K562 (cell line): ENCODE results near the gene SCAMP3. TPM values are rescaled to one million over a fixed set of nuclear protein-coding genes. Genes with fewer than 3 reads are reported as not detected.

ENCODE experiments used
- ATF4 ChIP-seq: fragments of 450-650 bp; formaldehyde crosslinking; IDR thresholded peaks from 2 replicates; pipeline ENCODE4 v1.4.0; 2022; ENCODE audit warnings: mild to moderate bottlenecking, moderate library complexity
- BCL6 ChIP-seq: fragments of 250-450 bp; sonication (Bioruptor Pico); IDR thresholded peaks from 2 replicates; pipeline ENCODE4 v1.4.0; 2020
- BRCA1 ChIP-seq, 2 experiments: fragments of 450-650 bp in 1 of 2; sonication (generic) in 1 of 2; formaldehyde crosslinking in 1 of 2; IDR thresholded peaks; 2 replicates each; pipeline versions ENCODE4 v1.5.0 to v1.6.1; 2017 to 2020; ENCODE audit warnings: mild to moderate bottlenecking in 1 of 2, missing genetic modification reagents in 1 of 2
- GATA2 ChIP-seq: sonication (generic); formaldehyde crosslinking; IDR thresholded peaks from 2 replicates; pipeline ENCODE4 v1.4.0; 2020; ENCODE audit warnings: mild to moderate bottlenecking, missing genetic modification reagents
- HES1 ChIP-seq: fragments of 450-650 bp; IDR thresholded peaks from 2 replicates; pipeline ENCODE4 v1.6.1; 2016; ENCODE audit warnings: low read depth, mild to moderate bottlenecking, moderate library complexity
- MAFG ChIP-seq: fragments of 450-650 bp; conservative IDR thresholded peaks from 2 replicates; pipeline ENCODE4 v1.6.1; 2016; ENCODE audit warnings: missing genetic modification characterization, missing compliant biosample characterization
- MBD2 ChIP-seq: sonication (generic); IDR thresholded peaks from 2 replicates; pipeline ENCODE4 v1.6.1; 2016; ENCODE audit warnings: low read depth, borderline replicate concordance
- POU5F1 ChIP-seq: fragments of 150-350 bp; IDR thresholded peaks from 2 replicates; pipeline ENCODE4 v1.6.1; 2014; ENCODE audit warnings: borderline replicate concordance, low read length, low read depth, mild to moderate bottlenecking; ENCODE audit not compliant: partially characterized antibody
- RBM34 ChIP-seq: fragments of 200-400 bp; formaldehyde crosslinking; IDR thresholded peaks from 2 replicates; pipeline ENCODE4 v1.6.1; 2018; ENCODE audit warnings: low read length, borderline replicate concordance; ENCODE audit not compliant: insufficient read depth
- THRAP3 ChIP-seq: fragments of 450-650 bp; IDR thresholded peaks from 2 replicates; pipeline ENCODE4 v1.6.1; 2016; ENCODE audit warnings: mild to moderate bottlenecking, inconsistent platforms, borderline replicate concordance
- ZFP36 ChIP-seq: fragments of 150-350 bp; IDR thresholded peaks from 2 replicates; pipeline ENCODE4 v1.6.1; 2018; ENCODE audit warnings: low read length, low read depth; ENCODE audit not compliant: partially characterized antibody
- ZNF146 ChIP-seq: IDR thresholded peaks from one replicate; pipeline ENCODE4 v1.6.1; 2018; ENCODE audit warnings: missing compliant biosample characterization; ENCODE audit not compliant: unreplicated experiment
- ZNF449 ChIP-seq: fragments of 250-450 bp; sonication (Bioruptor Pico); IDR thresholded peaks from 2 replicates; pipeline ENCODE4 v1.8.0; 2022; ENCODE audit warnings: moderate library complexity, mild to moderate bottlenecking, inconsistent platforms
- ZNF518B ChIP-seq: fragments of 250-450 bp; sonication (Bioruptor Pico); IDR thresholded peaks from 2 replicates; pipeline ENCODE4 v1.5.0; 2021; ENCODE audit warnings: mild to moderate bottlenecking, moderate library complexity
- ZNF57 ChIP-seq: fragments of 450-650 bp; formaldehyde crosslinking; IDR thresholded peaks from 2 replicates; pipeline ENCODE4 v1.4.0; 2020; ENCODE audit warnings: mild to moderate bottlenecking, moderate library complexity
- ZNF695 ChIP-seq: fragments of 450-650 bp; formaldehyde crosslinking; IDR thresholded peaks from 2 replicates; pipeline ENCODE4 v1.4.0; 2020; ENCODE audit warnings: mild to moderate bottlenecking, moderate library complexity
- ZNF76 ChIP-seq: fragments of 250-450 bp; sonication (Bioruptor Pico); IDR thresholded peaks from 2 replicates; pipeline ENCODE4 v1.4.0; 2020; ENCODE audit warnings: mild to moderate bottlenecking, moderate library complexity, borderline replicate concordance
- ZNF764 ChIP-seq: fragments of 250-450 bp; sonication (Bioruptor Pico); IDR thresholded peaks from 2 replicates; pipeline ENCODE4 v1.4.0; 2020; ENCODE audit warnings: low read depth, mild to moderate bottlenecking, moderate library complexity
- ZSCAN29 ChIP-seq: fragments of 450-650 bp; IDR thresholded peaks from 2 replicates; pipeline ENCODE4 v1.6.1; 2017
- polyA plus RNA-seq, 8 experiments: library from polyadenylated mRNA; depleted of rRNA in 4 of 8; stranded (reverse) in 5 of 8; unstranded in 3 of 8; fragments of >200 nt; fragmentation: Nextera tagmentation in 2 of 8; fragmentation: Illumina TruSeq in 1 of 8; extraction: Ambion mirVana in 2 of 8; extraction: Trizol in 1 of 8; gene quantifications; 2 replicates each; pipeline versions ENCODE4 v1.2.1 to v1.2.3, GENCODE V29; 2011 to 2014; ENCODE audit warnings: inconsistent platforms in 1 of 8, missing spikeins in 1 of 8
- total RNA-seq, 7 experiments: library from RNA; depleted of rRNA in 6 of 7; stranded (reverse); fragments of >200 nt in 6 of 7; fragmentation: Illumina TruSeq in 2 of 7; extraction: Trizol in 2 of 7; gene quantifications; 2 replicates each; pipeline versions ENCODE4 v1.2.1 to v1.2.3, GENCODE V29; 2011 to 2021; ENCODE audit warnings: low replicate concordance in 1 of 7

SCAMP3 gene
- total and polyA plus RNA-seq, 9 of the 15 experiments (the other 6 are each of a cell fraction or from before 2014, with no cell fraction given): 14.2 to 131 (median 86.1) TPM

- TF ChIP-seq ZNF518B (CRISPR knock-in tag) (no peak), ZNF449 (no peak), HES1 (no peak), ZNF764 (CRISPR knock-in tag) (no peak), MAFG (tag) (no peak), THRAP3 (0 out of 2 replicates have a peak, but pooled peaks have one; percentile 13), ZNF57 (CRISPR knock-in tag) (no peak), ZNF695 (CRISPR knock-in tag) (0 out of 2 replicates have a peak, but pooled peaks have one; percentile 20), RBM34 (no peak), MBD2 (peak; percentile 86), ZNF146 (no peak), BRCA1 (IDR thresholded peaks at IDR 0.05) (no peak), BRCA1 (CRISPR knock-in tag; IDR thresholded peaks at IDR 0.05) (no peak), ATF4 (CRISPR knock-in tag) (peak; percentile 47; the same call in 1 of the 2 replicates), BCL6 (CRISPR knock-in tag) (no peak), GATA2 (CRISPR knock-in tag) (no peak), ZFP36 (no peak), ZSCAN29 (no peak), ZNF76 (CRISPR knock-in tag) (no peak; the same call in 1 of the 2 replicates), POU5F1 (no peak)
Observed at GRCh38 chr1:155261852-155262673, at the start of gene SCAMP3 (continued).
